Measurements from ENCODE around the gene NEU1.
"Not testable (repeated sequence)": the region's sequence is repeated elsewhere in the genome, so short reads cannot be mapped to it uniquely, and the experiment has no call there.

The NEU1 gene

DNA sequence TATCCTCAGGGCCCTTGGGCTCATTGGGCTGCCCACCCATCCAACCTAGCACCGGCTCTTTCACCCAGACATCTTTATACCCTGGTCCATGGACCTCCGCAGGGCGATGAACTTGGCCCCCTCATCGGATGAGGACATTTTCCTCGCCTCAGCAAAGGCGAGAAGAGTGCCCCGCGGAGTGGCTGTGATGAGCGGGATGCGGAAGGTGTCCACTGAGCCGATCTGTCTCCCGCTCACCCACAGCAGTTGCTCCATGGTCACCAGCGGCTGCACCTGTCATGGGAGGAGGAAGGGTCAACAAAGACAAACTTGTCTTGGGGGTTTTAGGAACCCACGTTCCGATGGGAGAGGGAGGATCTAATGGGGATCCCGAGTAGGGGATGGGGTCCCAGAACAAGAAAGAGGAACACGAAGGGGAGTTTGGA lies 690 bp downstream of the NEU1 start:
- DNase-seq (ENCODE audit: low spot score), result no peak
- TF ChIP-seq, protein P1, sequence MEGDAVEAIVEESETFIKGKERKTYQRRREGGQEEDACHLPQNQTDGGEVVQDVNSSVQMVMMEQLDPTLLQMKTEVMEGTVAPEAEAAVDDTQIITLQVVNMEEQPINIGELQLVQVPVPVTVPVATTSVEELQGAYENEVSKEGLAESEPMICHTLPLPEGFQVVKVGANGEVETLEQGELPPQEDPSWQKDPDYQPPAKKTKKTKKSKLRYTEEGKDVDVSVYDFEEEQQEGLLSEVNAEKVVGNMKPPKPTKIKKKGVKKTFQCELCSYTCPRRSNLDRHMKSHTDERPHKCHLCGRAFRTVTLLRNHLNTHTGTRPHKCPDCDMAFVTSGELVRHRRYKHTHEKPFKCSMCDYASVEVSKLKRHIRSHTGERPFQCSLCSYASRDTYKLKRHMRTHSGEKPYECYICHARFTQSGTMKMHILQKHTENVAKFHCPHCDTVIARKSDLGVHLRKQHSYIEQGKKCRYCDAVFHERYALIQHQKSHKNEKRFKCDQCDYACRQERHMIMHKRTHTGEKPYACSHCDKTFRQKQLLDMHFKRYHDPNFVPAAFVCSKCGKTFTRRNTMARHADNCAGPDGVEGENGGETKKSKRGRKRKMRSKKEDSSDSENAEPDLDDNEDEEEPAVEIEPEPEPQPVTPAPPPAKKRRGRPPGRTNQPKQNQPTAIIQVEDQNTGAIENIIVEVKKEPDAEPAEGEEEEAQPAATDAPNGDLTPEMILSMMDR (IDR thresholded peaks at IDR 0.05; ENCODE audit: borderline replicate concordance, control extremely low read depth, extremely low read depth, insufficient read depth, missing control alignments), result no peak
- in situ Hi-C loops (cut with MboI; ENCODE audit: low sequenced_read_pairs, unreplicated experiment), result no loop called here

DNA sequence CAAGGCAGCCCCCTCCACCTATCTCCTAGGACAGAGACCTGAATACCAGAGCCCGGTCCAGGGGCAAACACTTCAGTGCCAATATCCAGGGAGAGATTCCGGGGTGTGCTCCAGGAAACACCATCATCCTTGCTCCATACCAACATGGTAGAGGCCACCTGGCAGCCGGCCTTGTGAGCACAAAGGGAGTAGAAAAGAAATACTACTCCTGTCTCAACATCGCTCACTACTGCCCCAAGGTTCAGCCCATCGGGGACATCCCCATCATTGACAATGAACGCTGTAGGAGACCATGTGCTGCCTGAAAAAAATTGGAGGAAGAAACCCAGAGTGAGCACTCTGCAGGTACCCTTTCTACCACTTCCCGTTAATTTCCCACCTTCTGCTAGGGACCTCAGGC lies 1.5 kb downstream of the NEU1 start:
- no peak for DNase-seq (ENCODE audit: low spot score)
- TF ChIP-seq, protein P1 (IDR thresholded peaks at IDR 0.05; ENCODE audit: borderline replicate concordance, control extremely low read depth, extremely low read depth, insufficient read depth, missing control alignments), result no peak
- in situ Hi-C loops (cut with MboI; ENCODE audit: low sequenced_read_pairs, unreplicated experiment), result no loop called here

DNA sequence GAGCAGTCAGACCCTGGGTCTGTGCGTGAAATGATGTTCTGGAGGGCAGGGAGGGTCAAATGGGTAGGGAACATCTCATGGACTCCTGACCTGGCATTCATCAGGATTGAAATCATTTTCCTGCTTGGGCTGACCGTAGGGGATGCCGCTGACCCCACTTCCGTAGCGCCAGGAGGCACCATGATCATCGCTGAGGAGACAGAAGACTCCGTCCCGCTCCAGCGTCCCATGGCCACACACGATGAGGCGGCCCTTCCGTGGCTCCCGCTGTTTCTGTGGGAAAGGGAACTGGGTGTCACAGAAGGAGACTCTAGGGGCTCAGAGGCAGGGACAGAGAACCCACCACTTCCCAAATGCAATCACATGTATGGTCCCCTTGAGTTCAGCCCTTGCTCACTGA lies 2.3 kb downstream of the NEU1 start:
- in situ Hi-C loops (cut with MboI; ENCODE audit: low sequenced_read_pairs, unreplicated experiment), result no loop called here
- no peak for DNase-seq (ENCODE audit: low spot score)
- TF ChIP-seq, protein P1 (IDR thresholded peaks at IDR 0.05; ENCODE audit: borderline replicate concordance, control extremely low read depth, extremely low read depth, insufficient read depth, missing control alignments), result no peak

DNA sequence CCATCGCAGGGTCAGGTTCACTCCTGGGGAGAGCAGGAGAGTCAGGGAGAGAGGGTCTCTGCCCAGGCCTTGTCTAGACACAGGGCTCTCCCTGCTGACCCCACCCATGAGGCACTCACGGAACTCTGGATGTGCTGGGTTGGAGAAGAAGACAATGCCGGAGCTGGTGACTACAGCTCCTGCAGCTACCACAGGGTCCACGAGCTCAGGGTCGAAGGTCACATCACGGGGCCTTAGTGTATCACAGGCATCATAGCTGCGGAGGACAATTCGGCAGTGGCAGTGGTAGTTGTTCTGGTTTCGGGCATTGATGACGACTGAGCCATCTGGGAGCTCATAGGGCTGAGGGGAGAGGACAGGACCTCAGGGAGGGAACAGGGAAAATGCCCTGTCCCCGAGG lies 2.7 kb downstream of the NEU1 start:
- TF ChIP-seq, protein P1 (IDR thresholded peaks at IDR 0.05; ENCODE audit: borderline replicate concordance, control extremely low read depth, extremely low read depth, insufficient read depth, missing control alignments), result no peak
- DNase-seq (ENCODE audit: low spot score), result no peak
- in situ Hi-C loops (cut with MboI; ENCODE audit: low sequenced_read_pairs, unreplicated experiment), result no loop called here

DNA sequence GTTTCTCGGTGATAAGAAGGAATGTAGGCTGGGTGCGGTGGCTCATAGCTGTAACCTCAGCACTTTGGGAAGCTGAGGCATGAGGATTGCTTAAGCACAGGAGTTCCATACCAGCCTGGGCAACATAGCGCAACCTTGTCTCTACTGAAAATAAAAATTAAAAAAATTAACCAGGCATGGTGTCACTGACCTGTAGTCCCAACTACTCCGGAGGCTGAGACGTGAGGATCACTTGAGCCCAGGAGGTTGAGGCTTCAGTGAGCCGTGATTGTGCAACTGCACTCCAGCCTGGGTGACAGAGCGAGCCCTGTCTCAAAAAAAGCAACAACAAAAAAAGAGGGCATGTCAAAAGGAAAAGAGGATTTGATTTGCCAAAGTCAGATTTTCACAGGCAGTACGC lies 3.9 kb downstream of the NEU1 start:
- in situ Hi-C loops (cut with MboI; ENCODE audit: low sequenced_read_pairs, unreplicated experiment), result no loop called here
- DNase-seq (ENCODE audit: low spot score), result no peak
- TF ChIP-seq, protein P1 (IDR thresholded peaks at IDR 0.05; ENCODE audit: borderline replicate concordance, control extremely low read depth, extremely low read depth, insufficient read depth, missing control alignments), result no peak

DNA sequence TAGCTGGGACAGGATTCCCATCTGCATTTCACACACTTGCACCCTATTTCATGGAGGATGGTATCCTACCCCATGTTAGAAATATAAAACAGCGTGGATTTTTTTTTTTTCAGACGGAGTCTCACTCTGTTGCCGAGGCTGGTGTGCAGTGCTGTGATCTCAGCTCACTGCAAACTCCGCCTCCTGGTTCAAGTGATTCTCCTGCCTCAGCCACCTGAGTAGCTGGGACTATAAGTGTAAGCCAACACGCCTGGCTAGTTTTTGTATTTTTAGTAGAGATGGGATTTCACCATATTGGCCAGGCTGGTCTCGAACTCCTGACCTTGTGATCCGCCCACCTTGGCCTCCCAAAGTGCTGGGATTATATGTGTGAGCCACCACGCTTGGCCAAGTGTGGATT lies 4.8 kb downstream of the NEU1 start:
- DNase-seq (ENCODE audit: low spot score); in situ Hi-C loops (cut with MboI; ENCODE audit: low sequenced_read_pairs, unreplicated experiment): not testable (repeated sequence)

DNA sequence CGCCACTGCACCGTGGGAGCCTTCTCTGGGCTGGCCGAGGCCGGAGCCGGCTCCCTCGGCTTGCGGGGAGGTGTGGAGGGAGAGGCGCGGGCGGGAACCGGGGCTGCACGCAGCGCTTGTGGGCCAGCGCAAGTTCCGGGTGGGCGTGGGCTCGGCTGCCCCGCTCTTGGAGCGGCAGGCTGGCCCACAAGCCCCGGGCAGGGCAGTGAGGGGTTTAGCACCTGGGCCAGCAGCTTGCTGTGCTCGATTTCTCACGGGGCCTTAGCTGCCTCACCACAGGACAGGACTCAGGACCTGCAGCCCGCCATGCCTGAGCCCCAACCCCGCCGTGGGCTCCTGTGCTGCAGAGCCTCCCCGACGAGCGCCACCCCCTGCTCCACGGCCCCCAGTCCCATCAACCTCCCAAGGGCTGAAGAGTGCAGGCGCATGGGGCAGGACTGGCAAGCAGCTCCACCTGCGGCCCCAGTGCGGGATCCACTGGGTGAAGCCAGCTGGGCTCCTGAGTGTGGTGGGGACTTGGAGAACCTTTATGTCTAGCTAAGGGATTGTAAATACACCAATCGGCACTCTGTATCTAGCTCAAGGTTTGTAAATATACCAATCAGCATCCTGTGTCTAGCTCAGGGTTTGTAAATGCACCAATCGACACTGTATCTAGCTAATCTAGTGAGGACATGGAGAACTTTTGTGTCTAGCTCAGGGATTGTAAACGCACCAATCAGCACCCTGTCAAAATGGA lies 10.5 kb downstream of the NEU1 start:
- in situ Hi-C loops (cut with MboI; ENCODE audit: low sequenced_read_pairs, unreplicated experiment), result not testable (repeated sequence)

DNA sequence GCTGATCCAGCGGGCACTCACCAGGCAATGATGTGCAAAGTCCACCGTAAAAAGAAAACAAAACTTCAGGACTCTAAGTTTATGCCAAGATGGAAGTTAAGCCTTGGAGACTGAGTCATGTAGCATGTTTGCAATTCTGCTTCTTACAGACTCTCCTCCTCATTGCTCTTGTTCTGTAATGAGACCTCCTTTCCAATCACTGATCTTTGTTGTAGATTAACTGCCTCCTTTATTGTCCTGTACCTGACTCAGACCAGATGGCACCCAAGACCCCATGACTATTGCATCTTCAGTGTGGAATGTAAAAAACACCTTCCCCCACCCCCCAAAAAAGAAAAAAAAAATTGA lies 11.2 kb downstream of the NEU1 start:
- in situ Hi-C loops (cut with MboI; ENCODE audit: low sequenced_read_pairs, unreplicated experiment), result no loop called here
- no peak for DNase-seq (ENCODE audit: low spot score)
- TF ChIP-seq, protein P1 (IDR thresholded peaks at IDR 0.05; ENCODE audit: borderline replicate concordance, control extremely low read depth, extremely low read depth, insufficient read depth, missing control alignments), result no peak

More for the DNA sequence above, 10.5 kb downstream of the NEU1 start:
- DNase-seq (ENCODE audit: low spot score), result not testable (repeated sequence)
